ENCODE measurements around the gene GDI1.

GDI1 gene

GRCh38 chrX:154459832-154460231, 22.9 kb downstream of the GDI1 start:
- DNase-seq (ENCODE audit: low read depth in 2 of 3, low spot score in 1 of 3) = no peak

GRCh38 chrX:154460326-154460725, 23.4 kb downstream of the GDI1 start:
- no peak for DNase-seq (ENCODE audit: low read depth in 2 of 3, low spot score in 1 of 3)

- DNase-seq (ENCODE audit: low read depth in 2 of 3, low spot score in 1 of 3) = no peak
Observed at GRCh38 chrX:154462396-154462795, 25.4 kb downstream of the GDI1 start.

DNA sequence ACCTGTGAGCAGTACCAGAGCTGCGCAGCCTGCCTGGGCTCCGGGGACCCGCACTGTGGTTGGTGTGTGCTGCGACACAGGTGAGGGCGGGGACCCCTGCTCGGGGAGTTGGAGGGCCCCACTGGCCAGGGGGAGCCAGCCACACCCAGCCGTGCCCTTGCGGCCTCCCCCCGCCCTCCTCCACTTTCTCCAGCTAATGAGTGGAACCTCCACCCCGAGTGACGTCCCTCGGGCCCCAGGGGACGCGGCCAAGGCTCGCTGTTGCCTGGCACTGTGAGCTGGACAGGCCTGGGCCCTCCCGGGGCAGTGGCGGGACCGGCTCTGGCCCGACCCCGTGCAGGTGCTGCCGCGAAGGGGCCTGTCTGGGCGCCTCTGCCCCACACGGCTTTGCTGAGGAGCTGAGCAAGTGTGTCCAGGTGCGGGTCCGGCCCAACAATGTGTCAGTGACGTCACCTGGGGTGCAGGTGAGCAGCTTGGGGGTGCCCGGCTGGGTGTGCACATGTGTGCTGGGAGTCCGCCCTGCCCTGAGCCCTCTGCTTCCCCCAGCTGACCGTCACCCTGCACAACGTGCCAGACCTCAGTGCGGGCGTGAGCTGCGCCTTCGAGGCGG, 26.8 kb downstream of the GDI1 start:
- no peak for DNase-seq (ENCODE audit: low read depth in 2 of 3, low spot score in 1 of 3)

- DNase-seq (ENCODE audit: low read depth in 2 of 3, low spot score in 1 of 3) = no peak
Observed at GRCh38 chrX:154464806-154465365, 27.9 kb downstream of the GDI1 start.

GRCh38 chrX:154465601-154466000, 28.6 kb downstream of the GDI1 start:
- DNase-seq (ENCODE audit: low read depth in 2 of 3, low spot score in 1 of 3) = no peak

- DNase-seq (ENCODE audit: low read depth in 2 of 3, low spot score in 1 of 3) = no peak
Observed at GRCh38 chrX:154466036-154466435, 29.1 kb downstream of the GDI1 start.

DNA sequence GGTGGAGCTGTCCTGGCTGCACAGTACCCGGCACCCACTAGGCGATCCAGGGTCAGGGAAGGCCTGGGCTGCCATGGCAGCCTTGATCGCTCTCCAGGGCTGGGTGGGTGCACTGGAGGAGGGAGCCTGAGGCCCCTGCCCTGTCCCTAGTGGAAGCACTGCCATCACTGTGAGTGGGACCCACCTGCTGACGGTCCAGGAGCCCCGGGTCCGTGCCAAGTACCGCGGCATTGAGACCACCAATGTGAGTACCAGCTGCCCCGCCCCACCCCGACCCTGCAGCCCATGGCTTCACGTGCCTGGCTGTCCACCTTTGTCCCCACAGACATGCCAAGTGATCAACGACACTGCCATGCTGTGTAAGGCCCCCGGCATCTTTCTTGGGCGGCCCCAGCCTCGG, 30.0 kb downstream of the GDI1 start:
- no peak for DNase-seq (ENCODE audit: low read depth in 2 of 3, low spot score in 1 of 3)

DNA sequence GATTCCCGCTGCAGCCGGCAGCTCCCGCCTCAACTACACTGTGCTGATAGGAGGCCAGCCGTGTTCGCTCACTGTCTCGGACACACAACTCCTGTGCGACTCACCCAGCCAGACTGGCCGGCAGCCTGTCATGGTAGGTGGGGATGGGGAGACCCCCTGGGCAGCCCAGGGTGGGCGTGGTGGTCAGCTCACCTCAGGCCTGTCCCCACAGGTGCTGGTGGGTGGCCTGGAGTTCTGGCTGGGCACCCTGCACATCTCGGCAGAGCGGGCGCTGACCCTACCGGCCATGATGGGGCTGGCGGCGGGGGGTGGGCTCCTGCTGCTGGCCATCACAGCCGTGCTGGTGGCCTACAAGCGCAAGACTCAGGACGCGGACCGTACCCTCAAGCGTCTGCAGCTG, 30.6 kb downstream of the GDI1 start:
- no peak for DNase-seq (ENCODE audit: low read depth in 2 of 3, low spot score in 1 of 3)

DNA sequence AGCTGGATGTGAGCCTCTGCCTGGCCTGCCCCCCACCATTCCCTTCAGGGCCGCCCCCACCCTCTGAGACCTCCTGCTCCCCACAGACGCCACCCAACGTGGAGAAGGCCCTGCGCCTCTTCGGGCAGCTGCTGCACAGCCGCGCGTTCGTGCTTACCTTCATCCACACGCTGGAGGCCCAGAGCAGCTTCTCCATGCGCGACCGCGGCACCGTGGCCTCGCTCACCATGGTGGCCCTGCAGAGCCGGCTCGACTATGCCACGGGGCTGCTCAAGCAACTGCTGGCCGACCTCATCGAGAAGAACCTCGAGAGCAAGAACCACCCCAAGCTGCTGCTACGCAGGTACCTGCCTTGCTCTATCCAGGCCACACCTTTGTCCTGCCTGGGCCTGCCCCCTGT, 31.3 kb downstream of the GDI1 start:
- no peak for DNase-seq (ENCODE audit: low read depth in 2 of 3, low spot score in 1 of 3)

GRCh38 chrX:154469114-154469513, 32.2 kb downstream of the GDI1 start:
- no peak for DNase-seq (ENCODE audit: low read depth in 2 of 3, low spot score in 1 of 3)

DNA sequence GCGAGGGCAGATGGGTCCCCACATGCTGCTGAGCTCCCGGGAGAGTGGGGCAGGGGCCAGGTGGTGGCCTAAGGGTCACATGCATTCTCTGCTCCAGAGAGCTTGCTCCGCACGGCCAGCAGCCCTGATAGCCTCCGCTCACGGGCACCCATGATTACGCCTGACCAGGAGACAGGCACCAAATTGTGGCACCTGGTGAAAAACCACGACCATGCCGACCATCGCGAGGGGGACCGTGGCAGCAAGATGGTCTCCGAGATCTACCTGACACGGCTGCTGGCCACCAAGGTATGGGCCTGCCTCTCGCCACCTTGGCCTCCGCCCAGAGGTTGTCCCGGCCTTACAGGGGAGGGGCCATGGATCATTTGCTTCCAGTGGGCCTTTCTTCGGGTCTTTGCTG, 32.9 kb downstream of the GDI1 start:
- DNase-seq (ENCODE audit: low read depth in 2 of 3, low spot score in 1 of 3) = no peak

- DNase-seq (ENCODE audit: low read depth in 2 of 3, low spot score in 1 of 3) = no peak
Observed at GRCh38 chrX:154470434-154470833, 33.5 kb downstream of the GDI1 start.

- no peak for DNase-seq (ENCODE audit: low read depth in 2 of 3, low spot score in 1 of 3)
Observed at GRCh38 chrX:154470914-154471568, 34.1 kb downstream of the GDI1 start.

DNA sequence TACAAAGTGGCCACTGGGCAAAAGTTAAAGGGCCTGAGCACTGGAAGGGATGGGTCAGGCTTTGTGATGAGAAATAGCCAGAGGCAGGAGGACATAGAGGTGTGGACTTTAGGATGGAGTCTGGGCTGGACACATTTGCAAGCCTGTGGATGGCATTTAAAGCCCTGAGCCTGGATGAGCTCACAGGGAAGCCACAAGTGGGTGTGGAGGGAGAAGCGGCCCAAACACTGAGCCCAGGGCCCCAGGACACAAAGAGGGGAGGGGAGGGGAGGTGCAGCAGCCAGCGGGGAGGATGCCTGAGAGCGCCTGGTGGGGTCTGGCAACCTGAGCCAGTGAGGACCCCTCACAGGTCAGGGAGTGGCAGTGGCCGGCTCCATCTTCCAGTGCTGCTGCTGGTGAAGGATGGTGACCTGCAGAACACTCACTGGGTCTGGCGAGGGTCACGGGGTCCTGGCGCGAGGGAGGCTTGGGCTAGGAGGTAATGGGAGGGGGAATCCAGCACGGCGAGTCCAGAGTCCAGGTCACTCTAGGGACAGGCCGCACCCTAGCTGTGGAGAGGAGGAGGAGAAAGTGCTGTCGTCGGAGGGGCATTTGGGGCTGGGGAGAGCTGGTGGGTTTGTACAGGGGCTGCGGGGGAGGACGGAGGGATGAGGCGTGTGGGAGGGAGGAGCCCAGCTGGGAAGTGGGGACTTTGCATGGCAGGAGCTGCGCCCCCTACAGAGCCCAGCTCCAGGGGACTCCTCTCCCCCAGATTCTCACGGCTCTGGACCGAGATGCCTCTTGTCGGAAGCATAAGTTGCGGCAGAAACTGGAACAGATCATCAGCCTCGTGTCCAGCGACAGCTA, 35.1 kb downstream of the GDI1 start:
- DNase-seq (ENCODE audit: low read depth in 2 of 3, low spot score in 1 of 3) = no peak

- DNase-seq (ENCODE audit: low read depth in 2 of 3, low spot score in 1 of 3) = no peak
Observed at GRCh38 chrX:154472685-154473632, 36.0 kb downstream of the GDI1 start.

DNA sequence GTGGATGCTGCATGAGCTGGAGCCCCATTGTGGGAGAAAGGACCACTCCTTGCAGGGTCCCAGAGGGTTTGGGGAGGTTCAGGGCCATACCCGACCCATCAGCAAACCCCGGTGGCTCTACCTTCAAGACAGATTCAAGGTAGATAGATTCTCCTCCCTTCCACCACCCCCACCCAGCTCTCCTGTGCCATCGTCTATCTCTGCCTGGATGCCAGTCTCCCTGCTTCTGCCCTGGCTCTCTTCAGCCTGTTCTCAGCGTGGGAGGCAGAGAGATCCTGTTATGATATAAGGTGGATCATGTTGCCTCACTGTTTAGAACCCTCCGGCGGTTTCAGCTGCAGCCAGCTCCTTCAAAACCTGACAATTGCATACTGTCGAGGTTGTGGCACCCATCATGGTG, 36.7 kb downstream of the GDI1 start:
- DNase-seq (ENCODE audit: low read depth in 2 of 3, low spot score in 1 of 3) = no peak

DNA sequence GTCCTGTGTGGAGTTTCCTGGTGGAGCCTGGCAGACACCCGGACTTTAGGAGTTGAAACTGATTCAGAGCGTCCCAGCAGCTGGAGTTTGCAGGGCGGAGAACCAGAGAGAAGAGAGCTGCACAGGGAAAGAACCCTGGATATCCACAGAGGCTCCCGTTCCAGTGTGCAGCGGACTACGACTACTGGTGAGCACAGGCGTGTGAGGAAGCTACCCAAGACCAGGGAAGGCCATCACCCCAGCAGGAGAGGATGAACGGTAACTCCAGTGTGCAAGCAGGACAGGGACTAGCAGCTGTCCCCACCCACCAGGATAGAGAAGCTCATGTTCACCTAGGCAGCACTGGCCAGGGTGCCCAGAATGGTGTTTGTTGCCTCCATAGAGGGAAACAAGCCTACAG, 39.9 kb downstream of the GDI1 start:
- DNase-seq (ENCODE audit: low read depth in 2 of 3, low spot score in 1 of 3) = no peak

DNA sequence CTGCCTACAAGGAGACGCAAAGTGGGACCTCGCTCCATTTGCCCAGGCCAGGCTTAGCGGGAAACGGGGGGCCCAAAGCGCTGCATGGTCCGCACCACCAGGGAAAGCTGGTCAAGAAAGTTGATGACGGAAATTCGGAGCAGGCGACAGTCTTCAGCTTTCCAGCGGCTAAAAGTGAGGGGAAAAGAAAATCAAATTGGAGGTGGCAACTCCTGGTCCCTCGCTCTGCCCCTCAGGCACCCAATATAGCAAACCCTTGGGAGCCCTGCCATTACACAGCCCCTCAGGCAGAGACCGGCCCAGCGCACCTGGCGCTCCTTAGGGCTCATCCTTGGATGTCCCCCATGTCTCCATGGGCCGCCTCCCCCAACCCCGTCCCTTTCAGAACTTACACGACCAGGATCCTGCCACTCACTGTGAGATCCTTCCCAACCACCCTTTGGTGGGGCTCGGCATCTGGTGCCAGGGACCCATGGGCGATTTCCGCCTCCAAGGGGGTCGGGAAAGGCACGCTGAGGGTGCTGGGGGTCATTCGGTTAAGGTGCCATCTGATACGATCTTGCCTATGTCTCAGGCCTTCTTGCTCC, 41.0 kb downstream of the GDI1 start:
- DNase-seq (ENCODE audit: low read depth in 2 of 3, low spot score in 1 of 3) = no peak

Measured in stimulated activated CD4-positive, alpha-beta T cell treated with anti-CD3 and anti-CD28 coated beads, Interleukin-12 subunit alpha, Interleukin-12 subunit beta, amount 100 ng/mL, for 48 hours (primary cell).